Midbrain (tissue), 1 donor: ENCODE measurements around the gene MTA1.

Source experiments
- DNase-seq: peaks from one replicate; lab custom pipeline; 2025; lab: John Stamatoyannopoulos, UW

The MTA1 gene

DNA sequence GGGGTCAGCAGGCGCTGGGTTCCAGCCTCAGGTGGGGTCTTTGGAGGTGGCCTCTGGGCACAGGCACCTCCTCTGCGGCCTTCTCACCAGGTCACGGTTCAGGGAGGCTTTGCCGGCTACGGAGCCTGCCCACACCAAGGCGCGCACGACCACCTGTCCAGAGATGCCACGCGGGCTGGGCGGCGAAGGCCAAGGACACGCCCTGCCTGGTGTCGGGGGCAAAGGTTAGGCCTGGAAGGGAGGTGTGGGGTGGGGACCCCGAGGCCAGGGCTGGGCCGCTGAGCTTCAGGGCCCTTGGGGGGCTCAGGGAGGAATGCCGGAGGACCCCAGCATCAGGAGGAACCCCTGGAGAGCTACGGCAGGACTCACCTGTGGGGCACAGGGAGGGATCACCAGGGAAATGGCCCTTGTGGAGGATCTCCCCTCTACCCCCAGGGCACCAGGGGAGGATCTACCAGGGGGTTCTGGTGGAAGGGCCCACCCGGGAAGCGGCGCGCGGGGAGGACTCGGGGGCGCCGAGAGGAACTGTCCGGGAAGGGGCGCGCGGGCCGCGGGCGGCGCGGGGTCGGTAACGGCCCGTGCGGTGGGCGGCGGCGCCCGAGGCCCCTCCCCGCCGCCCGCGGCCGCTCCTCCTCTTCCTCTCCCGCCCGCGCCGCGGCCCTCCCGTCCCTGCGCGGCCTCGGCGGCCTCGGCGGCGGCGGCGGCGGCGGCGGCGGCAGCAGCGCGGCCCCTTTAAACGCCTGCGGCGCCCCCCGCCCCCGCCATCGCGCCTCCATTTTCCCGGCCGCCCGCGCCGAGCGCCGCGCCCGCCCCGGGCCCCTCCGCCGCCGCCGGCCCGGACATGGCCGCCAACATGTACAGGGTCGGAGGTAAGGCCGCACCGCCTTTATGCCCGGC, at the start of gene MTA1:
MTA1 (plus strand) TSS at position 633 of the 897 bp plus-strand sequence; CDS start at position 842, 209 bp downstream.
- no peak for DNase-seq

DNA sequence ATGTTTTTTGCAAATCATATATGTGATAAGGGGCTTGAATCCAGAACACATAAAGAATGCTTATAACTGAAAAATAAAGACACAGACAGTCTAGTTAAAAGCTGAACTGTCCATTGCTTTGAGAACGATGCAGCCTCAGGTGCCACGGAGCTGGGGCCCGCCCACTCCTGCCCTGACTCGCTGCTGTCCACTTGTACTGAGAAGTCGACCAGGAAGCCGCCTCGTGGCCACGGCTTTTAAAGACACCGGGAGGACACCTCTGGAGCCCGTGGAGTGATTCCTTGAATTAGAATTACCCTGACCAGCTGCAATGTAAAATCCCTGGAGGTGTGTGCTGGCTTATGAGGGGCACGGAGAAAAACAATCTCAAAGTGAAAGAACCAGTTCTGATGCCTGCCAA, 45.2 kb upstream of the MTA1 start:
- no peak for DNase-seq

DNA sequence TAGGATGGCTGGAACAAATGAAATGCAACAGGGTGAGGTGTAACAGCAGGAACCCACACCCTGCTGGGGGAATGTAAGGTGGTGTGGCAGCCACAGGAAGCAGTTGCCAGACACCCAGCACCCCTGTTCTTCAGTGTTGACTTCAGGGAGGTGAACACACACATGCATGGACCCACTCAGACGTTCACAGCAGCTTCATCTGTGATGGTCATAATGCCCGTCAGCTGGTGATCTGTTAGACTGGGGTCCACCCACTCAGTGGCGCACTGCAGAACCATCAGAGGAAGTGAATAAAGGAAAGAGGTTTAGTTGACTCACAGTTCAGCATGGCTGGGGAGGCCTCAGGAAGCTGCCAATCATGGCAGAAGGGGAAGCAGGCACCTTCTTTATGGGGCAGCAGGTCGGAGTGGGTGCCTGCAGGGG, 44.0 kb upstream of the MTA1 start:
- no peak for DNase-seq

DNA sequence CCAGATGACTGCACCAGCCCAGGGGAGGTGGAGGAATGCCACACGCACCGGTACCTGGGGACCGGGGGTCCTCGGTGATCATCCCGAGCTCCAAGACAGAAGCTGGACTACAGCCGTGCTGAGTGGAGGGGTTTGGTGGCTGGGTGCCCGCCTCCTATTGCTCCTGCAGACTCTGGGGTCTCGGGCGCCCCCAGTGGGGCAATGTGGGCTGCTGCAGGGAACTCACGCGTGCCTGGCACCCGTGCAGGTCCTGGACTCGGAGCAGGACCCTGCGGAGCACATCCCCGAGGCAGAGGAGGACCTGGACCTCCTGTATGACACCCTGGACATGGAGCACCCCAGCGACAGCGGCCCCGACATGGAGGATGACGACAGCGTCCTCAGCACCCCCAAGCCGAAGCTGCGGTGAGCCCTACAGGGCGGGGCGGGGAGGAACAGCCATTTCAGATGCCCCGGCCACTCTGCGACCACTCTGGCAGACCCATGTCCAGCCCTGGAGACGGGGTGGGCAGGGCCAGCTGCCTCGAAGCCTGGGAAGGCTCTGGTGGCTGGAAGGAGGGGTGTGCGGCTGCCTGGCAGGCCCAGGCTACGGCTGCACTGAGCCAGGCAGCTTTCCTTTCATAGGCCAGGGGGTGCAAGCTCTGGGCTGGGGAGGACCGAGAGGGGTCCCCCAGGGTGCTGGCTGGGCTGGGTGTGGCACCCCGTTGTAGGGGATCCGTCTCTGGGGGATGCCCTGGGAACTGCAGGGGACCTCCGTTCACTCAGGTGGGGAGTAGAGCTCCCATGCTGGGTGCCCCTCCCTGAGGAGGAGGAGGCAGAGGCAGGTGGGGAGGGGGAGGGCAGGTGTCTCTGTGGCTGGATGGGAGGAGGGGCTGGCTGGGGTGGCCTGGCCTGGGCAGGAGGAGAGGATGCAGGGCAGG, 42.8 kb upstream of the MTA1 start:
- DNase-seq = no peak

DNA sequence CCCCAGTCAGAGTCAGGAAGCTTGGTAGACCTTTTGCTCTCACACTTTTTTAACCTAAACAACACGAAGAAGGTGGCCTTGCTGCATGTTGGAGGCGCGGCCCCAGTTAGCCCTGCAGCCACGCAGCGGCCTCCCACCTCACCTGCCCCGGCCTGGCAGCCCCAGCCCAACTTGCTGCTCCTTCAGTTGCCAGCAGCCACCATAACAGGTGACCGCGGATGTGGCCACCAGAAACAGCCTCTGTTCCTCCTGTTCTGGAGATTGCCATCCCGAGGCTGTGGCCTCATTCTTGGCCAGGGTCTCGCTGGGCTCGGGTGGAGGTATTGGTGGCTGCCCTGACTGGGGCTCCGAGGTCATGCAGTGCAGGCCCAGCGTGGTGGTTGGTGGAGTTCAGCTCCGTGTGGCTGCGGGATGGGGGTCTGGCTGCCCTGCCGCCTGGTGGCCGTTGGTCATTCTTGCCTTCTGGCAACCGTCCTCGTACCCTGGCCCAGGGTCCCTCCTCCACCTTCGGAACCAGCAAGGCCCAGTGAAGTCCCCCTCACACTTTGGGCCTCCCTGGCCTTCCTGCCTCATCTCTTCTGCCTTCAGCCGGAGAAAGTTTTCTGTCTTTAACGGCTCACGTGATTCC, 42.0 kb upstream of the MTA1 start:
- DNase-seq = no peak

DNA sequence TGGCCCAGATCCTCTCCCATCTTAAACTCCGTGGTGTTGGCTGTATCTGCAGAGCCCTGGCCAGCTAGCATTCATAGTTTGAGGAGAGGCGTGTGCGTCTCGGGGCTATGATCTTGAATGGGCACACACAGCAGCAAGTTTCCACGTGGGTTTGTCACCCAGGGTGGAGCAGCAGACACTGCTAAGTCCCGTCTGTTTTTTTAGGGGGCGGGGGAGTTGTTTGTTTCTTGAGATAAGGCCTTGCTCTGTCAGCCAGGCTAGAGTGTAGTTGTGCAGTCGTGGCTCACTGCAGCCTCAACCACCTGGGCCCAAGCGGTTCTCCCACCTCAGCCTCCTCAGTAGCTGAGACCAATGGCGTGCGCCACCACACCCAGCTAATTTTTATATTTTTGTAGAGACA, 41.4 kb upstream of the MTA1 start:
- DNase-seq = no peak

DNA sequence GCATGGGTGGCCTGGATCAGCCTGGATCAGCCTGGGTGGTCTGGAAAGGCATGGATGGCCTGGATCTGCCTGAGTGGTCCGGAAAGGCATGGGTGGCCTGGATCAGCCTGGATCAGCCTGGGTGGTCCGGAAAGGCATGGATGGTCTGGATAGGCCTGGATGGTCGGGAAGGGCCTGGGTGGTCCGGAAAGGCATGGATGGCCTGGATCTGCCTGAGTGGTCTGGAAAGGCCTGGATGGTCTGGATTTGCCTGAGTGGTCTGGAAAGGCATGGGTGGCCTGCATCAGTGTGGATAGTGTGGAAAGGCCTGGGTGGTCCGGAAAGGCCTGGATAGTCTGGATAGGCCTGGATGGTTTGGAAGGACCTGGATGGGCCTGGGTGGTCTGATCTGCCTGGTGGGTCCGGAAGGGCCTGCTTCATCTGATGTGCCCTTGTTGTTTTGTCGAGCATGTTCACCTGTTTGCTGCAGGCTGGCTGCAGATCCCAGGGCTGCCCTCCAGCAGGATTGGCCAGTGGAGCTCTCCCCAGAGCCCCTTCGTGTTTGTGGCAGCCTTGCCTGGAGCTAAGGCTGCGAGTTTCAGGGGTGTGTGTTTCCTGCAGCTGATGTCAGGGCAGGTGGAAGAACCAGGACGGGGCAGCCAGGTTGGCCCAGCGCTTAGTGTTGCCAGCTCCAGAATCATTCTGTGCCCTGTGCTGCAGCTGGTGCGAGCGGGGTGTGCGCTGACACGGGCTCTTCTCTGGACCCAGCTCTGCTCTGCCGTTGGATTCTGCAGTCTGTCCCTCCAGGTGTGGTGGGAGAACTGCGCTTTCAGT, 40.5 kb upstream of the MTA1 start:
- DNase-seq = no peak

DNA sequence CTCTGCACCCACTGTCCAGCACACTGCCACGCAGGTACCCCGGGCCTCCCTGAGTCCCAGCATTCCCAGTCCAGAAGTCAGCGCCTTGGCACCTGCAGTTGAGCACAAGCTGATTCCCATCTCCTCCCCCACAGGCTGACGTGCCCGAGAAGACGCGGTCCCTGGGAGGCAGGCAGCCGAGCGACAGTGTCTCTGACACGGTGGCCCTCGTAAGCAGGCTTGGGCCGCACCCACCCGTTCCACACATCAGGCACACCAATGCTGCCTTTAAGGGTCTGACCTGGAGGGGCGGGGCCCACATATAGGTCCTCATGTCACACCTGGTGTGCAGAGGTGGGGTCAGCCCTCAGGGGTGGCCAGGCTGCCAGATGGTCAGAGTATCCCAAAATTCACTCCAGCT, 39.7 kb upstream of the MTA1 start:
- DNase-seq = no peak

DNA sequence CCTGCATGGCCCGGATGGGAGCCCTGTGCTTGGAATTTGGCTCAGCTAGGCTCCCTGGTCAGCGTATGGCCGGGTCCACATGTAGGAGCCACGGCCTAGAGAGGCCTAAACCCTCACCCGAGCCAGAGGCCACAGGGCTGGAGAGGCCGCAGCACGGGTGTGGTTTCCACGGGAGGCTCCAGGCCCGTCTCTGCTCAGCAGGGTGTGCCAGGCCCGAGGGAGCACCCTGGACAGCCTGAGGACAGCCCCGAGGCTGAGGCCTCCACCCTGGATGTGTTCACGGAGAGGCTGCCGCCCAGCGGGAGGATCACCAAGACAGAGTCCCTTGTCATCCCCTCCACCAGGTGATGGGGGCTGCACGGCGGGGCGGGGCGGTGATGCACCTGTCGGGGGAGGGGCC, 38.9 kb upstream of the MTA1 start:
- no peak for DNase-seq

DNA sequence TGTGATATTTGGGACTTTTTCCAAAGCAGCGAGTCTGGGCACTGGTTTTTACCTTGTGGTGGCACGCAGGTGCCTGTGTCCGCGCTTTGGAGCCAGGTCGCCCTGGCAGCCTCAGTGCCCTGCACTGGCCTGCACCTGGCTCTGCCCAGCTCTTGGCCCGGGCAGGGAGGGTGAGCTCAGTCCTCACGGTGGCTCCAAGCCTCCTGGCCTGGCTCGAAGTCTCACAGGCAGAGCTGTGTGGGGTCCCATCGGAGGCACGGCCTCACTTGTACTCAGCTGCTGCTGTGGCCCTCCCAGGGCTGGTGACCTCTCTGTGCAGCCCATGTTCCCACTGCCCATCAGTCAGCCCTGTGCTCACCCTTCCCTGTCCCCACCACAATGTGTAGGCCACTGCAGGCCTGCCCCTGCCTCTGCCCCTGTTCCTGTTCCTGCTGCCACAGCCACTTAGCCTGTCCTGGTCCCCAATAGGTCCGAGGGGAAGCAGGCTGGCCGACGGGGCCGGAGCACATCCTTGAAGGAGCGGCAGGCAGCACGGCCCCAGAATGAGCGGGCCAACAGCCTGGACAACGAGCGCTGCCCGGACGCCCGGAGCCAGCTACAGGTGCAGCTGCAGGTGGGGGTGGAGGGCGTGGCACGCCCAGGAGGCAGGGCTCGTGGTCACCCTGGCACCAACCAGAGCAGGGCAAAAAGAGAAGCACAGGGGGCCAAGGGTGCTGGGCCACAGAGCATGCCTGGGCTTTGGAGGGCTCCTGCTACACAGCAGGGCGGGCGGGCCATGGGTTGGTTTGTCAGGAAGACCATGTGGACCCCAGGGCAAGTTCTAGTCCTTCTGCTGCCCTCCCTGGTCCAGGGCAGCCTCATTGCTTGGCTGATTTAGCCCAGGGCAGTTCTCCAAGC, 37.9 kb upstream of the MTA1 start:
- DNase-seq = no peak

DNA sequence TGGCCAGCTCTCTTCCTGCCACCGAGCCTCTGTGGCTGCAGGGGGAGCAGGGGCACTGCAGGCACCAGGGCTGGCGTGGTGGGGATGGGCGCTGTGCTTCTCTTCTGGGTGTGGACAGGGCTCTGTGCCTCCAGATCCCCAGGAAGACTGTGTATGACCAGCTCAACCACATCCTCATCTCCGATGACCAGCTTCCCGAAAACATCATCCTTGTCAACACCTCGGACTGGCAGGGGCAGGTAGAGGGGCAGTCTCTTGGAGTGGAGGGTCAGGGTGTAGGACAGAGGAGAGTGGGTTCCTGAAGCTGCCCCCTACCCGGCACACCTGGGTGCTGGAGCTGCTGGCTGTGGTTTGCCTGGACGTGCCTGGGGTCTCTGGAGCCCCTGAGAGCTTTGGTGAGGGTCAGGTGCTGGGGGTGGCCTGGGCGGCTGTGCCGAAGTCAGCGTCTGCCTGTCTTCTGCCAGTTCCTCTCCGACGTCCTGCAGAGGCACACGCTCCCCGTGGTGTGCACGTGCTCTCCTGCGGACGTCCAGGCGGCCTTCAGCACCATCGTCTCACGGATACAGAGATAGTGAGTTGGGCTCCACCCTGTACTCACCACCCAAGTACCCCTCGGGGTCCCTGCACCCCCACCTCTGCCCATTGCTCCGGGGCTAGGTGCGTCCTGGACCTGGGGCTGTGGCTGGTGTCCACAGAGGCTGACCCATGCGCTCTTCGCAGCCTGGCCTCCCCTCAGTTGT, 37.1 kb upstream of the MTA1 start:
- no peak for DNase-seq

DNA sequence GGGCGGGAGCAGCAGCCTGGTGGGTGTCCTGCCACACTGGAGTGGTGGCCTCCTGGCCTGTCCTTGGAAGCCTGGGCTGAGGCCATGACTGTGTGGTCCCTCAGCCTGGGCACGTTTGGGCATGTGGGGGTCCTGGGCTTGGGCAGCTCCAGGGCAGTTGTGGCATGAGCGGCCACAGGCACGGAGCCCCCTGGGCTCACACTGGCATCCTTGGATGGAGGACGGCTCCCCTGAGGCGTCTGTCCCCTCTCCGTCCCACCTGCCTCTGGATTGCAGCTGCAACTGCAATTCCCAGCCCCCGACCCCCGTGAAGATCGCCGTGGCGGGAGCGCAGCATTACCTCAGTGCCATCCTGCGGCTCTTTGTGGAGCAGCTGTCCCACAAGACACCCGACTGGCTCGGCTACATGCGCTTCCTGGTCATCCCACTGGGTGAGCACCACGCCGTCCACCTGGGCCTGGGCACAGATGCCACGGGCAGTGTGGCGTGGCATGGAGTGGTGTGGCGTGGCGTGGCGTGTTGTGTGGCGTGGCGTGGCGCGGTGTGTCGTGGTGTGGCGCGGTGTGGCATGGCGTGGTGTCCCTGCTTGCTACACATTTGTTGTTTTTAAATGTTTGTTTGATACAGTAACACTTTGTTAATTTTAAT, 36.4 kb upstream of the MTA1 start:
- DNase-seq = no peak

DNA sequence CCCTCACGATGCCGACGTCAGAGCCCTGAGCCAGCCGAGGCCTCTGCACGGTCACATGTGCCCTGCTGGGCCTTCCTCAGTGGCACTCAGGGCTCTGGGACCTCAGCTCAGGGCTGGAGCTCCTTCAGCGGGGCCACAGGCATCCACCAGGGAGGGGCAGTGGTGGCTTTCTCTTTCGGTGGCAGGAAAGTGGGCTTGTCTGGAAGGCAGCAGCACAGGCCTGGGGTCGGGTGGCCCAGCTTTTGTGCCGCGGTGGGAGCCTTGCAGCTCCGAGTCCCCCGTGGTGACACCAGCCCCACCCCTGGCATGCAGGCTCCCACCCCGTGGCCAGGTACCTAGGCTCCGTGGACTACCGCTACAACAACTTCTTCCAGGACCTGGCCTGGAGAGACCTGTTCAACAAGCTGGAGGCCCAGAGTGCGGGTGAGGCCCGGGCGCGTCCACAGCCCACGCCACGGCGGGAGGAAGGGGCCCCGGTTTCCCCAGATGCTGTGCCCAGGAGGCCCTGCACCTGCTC, 35.5 kb upstream of the MTA1 start:
- DNase-seq = no peak

DNA sequence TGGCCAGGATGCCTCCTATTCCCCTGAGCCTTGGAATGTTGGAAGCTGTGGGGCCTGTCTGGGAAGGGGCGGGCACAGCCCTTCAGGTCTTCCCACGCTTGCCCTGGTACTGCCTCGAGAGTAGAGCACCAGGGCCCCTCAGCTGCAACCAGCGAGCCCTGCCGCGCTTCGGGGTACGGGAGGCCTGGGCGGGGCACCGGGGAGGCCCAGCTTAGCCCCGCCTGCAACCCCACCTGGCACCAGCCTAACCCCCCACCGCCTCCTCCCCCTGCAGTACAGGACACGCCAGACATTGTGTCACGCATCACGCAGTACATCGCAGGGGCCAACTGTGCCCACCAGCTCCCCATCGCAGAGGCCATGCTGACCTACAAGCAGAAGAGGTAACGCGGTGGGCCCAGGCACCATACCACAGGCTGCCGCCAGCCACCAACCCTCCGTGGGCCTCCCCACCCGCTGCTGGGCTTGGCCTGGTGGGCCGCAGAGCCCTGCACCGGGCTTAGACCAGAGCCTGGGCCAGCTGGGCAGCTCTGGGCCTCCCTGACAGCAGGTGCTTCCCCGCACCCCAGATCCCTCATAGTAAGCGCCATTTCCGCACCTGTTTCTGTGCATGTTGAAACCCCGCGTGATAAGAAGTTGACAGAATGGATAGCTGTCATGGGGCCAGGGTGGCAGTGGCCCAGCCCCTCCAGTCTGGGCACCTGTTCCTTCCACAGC, 34.9 kb upstream of the MTA1 start:
- no peak for DNase-seq

DNA sequence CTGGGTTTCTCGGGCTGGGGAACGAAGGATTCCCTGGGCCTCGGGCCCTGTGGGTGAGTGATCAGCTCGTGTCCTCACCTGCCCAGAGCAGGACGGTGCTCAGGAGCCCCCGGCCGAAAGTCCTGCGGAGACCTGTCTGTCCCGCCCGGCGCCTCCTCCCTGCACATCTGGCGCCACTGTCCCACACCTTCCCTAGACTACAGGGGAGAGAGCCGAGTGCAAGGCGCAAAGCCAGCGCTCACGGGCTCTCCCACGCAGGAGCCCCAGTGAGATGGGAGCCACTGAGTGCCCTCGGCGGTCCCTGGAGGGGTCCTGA, 34.3 kb upstream of the MTA1 start:
- DNase-seq = no peak

DNA sequence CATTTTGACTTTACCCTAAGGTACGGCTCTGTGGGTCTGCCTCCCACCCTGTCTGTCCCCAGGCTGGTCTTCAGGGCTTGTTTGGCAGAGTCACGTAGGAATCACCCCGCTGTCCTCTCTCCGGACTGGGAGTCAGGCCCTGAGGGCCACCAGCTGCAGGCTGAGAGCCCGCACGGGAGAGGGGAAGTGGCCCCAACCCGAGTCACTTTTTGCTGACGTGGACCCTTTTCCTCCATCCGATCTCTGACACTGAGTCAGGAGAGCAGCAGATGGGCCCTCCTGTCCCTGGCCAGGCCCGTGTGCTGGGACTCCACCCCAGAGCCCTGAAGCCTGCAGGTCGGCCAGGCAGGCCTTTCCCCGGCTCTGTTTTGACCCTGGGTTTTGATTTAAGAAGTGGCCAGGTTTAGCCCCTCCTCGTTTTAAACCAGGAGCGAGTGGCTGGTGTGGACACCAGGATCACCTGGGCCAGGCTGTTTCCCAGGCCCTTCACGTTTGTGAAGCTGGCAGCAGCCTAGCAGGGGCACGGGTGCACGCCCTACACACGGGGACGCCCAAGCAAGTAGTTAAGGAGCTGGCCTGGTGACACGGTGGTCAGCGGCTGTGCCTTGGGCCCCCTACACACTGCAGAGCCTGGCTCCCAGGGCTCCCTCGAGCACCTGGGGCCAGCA, 33.8 kb upstream of the MTA1 start:
- no peak for DNase-seq

DNA sequence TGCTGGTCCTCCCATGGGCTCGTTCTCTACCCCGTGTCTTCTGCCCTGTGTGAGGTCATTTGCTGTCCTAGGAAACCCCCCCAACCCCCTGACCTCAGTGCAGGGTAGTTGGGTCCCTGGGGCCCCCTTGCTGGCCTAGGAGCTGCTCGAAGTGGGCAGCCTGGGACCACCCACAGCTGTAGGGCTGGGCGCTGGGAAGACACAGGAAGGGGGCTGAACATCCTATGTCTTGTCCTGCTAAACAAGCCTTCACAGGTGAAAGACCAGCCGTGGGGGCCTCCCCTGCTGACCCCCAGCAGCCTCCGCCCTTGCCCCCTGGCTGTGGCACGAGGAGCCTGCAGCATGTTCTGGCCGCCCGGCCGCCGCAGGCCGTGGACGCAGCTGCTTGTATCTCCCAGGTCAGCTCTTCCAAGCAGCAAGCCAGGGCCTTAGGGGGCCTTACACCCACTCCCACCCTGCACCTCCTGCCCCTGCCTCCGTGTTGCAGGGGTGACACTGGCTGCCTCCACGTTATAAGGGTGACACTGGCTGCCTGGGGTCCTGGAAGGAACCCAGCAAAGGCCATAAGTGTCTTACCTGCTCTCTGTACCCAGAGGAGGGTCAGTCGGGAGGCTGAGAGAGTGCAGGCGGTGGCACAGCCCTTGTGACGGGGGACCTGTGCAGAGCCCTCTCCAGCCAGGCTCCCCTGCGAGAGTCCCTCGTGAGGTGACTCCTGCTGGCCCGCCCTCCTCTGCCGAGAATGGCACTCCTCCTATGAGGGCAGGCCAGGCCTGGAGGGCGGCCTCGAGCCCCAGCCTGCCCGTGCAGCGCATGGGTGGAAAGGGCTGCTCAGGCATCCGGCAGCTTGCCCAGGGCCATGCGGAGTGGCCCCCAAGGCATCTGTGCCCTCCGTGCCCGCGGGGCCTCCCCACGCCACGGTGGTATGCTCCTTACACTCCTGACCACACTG, 32.8 kb upstream of the MTA1 start:
- DNase-seq = no peak
